ELF-1 (cell line): ENCODE results near the gene COL9A3.

ENCODE experiments used
- DNase-seq: peaks from one replicate; pipeline ENCODE4 v3.0.0-alpha.2; 2016; ENCODE audit warnings: low read depth, low spot score

Gene COL9A3

GRCh38 chr20:62811320-62811719 is 5.5 kb upstream of the COL9A3 start:
- DNase-seq: no peak

GRCh38 chr20:62811720-62812119 is 5.1 kb upstream of the COL9A3 start:
- DNase-seq: no peak

DNA sequence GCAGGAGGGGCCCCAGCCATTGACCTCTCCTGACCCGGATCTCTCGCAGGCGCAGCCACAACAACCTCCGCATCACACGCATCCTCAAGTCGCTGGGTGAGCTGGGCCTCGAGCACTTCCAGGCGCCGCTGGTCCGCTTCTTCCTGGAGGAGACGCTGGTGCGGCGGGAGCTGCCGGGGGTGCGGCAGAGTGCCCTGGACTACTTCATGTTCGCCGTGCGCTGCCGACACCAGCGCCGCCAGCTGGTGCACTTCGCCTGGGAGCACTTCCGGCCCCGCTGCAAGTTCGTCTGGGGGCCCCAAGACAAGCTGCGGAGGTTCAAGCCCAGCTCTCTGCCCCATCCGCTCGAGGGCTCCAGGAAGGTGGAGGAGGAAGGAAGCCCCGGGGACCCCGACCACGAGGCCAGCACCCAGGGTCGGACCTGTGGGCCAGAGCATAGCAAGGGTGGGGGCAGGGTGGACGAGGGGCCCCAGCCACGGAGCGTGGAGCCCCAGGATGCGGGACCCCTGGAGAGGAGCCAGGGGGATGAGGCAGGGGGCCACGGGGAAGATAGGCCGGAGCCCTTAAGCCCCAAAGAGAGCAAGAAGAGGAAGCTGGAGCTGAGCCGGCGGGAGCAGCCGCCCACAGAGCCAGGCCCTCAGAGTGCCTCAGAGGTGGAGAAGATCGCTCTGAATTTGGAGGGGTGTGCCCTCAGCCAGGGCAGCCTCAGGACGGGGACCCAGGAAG is 4.5 kb upstream of the COL9A3 start:
- no peak for DNase-seq

GRCh38 chr20:62812907-62813200 is 4.0 kb upstream of the COL9A3 start:
- no peak for DNase-seq

DNA sequence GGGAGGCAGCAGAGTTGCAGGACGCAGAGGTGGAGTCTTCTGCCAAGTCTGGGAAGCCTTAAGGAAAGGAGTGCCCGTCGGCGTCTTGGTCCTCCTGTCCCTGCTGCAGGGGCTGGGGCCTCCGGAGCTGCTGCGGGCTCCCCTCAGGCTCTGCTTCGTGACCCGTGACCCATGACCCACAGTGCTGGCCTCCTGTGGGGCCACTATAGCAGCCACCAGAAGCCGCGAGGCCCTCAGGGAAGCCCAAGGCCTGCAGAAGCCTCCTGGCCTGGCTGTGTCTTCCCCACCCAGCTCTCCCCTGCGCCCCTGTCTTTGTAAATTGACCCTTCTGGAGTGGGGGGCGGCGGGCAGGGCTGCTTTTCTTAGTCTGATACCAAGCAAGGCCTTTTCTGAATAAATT is 3.3 kb upstream of the COL9A3 start:
- DNase-seq: no peak

DNA sequence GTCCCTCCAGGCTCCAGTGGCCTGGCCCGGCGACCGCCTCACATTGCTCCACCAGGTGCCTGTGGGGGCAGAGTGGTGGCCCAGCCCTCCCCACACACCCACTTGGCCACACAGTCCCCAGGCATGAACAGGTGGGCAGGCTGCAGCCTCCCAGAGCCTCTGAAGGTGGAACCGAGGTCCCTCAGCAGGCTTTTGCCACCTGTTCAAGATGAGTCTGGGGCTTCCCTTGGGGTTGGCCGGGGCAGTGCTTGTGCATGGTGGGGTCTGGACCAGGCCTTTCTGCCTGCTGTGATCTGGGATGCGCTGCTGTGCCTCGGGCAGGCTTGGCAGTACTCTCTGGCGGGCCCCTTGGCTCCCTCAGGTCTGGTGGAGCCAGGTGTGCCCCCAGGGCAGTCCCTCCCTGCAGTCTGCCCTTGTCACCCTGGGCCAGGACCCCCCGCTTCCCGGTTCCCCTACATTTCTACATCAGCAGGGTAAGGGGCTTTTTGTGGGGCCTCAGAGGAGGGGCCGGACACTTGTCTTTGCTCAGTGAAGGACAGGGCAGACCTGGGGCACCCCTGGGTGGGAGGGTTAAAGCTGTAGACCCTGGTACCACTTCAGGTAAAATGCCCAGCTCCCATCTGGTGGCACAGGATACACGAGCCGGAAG is 2.7 kb upstream of the COL9A3 start:
- no peak for DNase-seq

GRCh38 chr20:62814709-62815065 is 2.2 kb upstream of the COL9A3 start:
- no peak for DNase-seq

- peak; percentile 86 for DNase-seq
Observed at GRCh38 chr20:62815066-62815991, 1.5 kb upstream of the COL9A3 start.

DNA sequence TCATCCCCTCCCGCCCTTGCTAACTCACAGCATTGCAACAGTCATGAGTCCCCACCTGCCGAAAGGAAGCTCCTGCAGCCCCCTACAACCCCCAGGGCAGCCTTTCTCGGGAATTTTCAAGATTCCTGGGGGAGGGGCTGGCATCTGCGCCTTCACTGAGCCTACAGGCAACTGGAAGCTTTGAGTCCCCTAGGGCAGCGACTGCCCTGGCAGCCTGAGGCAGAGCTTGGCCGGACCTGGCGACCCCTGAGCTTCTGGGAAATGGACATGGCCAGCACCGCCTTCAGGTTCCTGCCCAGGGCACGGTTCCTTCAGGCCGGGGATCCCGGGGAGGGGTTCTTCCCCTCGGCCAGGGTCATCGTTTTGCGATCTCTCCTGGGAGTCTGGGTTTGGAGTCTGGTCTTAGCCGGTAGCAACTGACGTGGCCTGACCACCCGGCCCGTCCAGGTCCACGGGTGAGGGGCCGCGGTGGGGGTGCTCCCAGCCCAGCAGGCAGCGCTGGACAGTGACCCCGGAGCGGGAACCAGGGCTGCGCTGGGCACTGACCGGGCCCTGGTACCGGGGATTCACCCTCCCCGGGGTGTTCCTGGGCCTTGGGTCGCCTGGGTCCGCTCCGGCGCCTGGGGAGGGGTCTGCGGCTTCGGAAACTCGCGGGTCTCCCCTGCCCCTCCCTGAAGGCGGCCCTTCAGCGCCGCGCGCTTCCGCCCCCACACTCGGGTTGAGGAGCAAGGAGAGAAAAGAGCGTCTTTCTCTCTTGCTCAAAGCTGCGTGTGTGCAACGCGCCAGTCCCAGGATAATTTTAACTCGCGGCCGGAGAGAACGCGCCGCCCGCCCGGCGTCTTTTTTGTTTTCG is 593 bp upstream of the COL9A3 start:
- DNase-seq: peak; percentile 98

DNA sequence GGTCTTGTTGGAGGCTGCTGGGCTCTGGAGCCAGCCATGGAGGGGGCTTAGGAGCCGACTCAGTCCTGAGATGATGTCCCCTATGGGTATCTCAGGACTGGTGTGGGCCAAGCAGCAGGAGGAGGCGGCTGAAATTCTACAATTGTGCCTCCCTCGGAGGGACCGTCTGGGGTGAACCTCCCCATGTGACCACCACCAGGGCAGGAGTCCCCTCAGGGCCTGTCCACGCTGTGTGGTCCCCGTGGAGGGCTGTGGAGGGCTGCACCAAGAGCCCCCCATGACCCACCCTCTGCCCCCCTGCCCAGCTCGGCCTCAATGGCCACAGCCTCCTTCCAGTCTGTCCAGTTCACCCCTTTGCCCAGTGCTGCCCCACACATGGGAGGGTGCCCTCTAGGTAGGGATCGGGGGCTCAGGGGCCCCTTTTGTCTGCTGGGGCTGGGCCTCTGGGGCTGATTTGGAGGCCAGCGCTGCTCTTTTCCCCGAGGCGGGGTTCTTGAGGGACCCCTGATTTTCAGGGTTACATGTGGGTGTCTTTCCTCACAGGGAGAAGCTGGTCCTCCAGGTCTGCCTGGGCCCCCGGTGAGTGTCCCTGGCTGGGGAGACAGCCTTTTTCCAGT is 1.2 kb downstream of the COL9A3 start:
- DNase-seq: no peak

- DNase-seq: peak; percentile 49
Observed at GRCh38 chr20:62818592-62819493, 2.0 kb downstream of the COL9A3 start.

DNA sequence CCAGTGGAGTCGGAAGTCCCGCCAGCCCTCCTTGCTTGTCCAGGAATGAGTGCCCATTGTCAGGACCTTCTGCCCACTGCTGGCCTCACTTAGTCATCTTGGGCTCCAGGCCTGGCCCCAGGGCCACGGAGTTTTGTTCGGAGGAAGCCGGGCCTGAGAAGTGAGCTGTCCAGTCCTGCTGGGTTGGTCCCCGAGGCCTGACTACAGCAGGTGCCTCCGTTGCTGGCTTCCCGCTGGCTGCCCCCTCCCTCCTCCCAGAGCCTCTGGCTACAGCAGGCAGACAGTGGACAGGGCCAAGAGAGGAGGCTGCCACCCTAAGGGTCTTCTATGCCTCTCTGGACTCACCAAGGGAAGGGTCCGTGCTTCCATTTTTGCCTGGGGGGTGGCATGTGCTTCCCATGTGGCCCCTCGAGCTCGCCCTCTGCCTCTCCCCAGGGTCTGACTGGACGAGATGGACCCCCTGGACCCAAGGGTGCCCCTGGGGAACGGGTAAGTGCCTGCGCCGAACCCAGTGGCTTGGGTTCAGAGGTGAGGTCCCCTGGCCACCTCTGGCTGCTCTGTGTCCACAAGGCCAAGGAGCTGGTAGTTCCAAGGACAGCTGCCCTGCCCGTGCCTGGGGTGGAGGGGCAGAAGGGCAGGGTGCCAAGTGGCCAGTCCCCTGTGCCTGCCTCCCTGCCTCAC is 2.8 kb downstream of the COL9A3 start:
- peak; percentile 66 for DNase-seq

GRCh38 chr20:62820208-62820961 is 3.5 kb downstream of the COL9A3 start:
- DNase-seq: no peak

GRCh38 chr20:62820962-62821725 is 4.3 kb downstream of the COL9A3 start:
- no peak for DNase-seq

- DNase-seq: no peak
Observed at GRCh38 chr20:62821726-62822210, 4.9 kb downstream of the COL9A3 start.

GRCh38 chr20:62822239-62822787 is 5.5 kb downstream of the COL9A3 start:
- DNase-seq: no peak

GRCh38 chr20:62822788-62823651 is 6.2 kb downstream of the COL9A3 start:
- DNase-seq: peak; percentile 89
